GM13976 (cell line): Measurements from ENCODE around the gene SDC4.

Experiments
- DNase-seq: peaks from one replicate; pipeline ENCODE4 v3.0.0; 2012; ENCODE audit warnings: low spot score
- CTCF ChIP-seq: IDR thresholded peaks from 2 replicates; pipeline ENCODE4 v1.5.1; 2012; ENCODE audit warnings: borderline replicate concordance, mild to moderate bottlenecking; ENCODE audit not compliant: insufficient read depth; ENCODE audit errors: extremely low read depth, missing control alignments, control extremely low read depth
- in situ Hi-C: fragments of 300-500 bp; cut with MboI; formaldehyde crosslinking; loops from one replicate; pipeline ENCODE4 v1.12.0; 2022; ENCODE audit warnings: low sequenced_read_pairs, mixed read lengths, inconsistent platforms; ENCODE audit not compliant: unreplicated experiment

SDC4 gene

GRCh38 chr20:45337367-45338120 is 10.7 kb downstream of the SDC4 start:
- in situ Hi-C loops: no loop called here
- no peak for DNase-seq
- no peak for TF ChIP-seq CTCF

DNA sequence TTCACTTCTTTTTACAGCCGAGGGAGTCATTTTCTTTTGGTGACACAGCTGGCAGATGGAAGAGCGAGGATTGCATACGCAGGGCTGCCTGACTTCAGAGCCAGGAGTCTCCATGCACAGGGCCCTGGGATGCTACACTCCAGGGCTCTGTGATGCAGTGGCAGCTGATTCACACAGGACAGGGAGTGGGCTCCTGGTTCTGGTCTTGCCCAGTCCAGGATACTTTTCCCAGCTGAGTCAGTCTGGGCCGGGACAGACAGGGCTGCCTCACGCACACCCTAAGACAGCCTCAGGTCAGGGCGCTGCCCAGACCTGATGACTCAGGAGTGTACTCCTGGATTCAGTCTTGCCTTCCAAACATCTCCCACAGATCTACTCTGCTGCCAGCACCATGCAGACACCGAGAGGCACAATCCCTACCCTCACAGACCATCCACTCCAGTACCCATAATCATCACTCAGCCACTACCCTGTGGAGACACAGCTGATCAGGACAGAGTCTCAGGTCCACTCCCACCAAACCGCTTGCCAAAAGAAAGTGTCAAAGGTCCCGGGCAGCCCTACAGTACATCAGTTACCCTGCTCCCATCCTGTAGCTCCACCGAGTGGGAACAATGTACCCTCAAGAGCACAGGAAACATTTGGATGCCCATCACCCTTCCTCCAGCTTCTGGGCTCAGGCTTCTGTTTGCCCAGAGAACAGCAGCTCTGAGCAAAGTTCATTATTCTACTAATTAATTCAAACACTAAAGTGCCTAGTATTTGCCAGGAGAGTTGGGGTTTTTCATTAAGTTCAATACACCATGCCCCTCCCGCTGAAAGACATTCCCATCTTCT is 11.5 kb downstream of the SDC4 start:
- no peak for DNase-seq
- in situ Hi-C loops: no loop called here
- no peak for TF ChIP-seq CTCF

DNA sequence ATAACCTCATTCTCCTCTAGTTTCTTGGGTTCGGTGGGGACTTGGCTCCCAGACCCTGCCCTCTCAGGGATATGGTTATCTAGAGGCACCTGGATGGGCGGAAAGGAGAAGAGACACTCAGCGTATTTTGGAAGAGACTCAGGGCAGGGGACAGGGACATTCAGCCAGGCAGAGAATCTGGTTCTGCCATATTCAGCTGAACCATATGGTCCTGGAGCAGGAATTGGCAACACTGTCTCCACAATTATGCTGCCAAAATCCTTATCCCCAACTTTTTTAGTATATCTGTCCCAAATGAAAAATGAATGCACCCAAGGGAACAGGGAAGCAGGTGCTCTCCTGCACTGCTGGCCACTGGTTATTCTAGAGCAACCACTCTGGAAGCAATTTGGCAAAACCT is 17.7 kb downstream of the SDC4 start:
- in situ Hi-C loops: no loop called here
- DNase-seq: no peak
- no peak for TF ChIP-seq CTCF

DNA sequence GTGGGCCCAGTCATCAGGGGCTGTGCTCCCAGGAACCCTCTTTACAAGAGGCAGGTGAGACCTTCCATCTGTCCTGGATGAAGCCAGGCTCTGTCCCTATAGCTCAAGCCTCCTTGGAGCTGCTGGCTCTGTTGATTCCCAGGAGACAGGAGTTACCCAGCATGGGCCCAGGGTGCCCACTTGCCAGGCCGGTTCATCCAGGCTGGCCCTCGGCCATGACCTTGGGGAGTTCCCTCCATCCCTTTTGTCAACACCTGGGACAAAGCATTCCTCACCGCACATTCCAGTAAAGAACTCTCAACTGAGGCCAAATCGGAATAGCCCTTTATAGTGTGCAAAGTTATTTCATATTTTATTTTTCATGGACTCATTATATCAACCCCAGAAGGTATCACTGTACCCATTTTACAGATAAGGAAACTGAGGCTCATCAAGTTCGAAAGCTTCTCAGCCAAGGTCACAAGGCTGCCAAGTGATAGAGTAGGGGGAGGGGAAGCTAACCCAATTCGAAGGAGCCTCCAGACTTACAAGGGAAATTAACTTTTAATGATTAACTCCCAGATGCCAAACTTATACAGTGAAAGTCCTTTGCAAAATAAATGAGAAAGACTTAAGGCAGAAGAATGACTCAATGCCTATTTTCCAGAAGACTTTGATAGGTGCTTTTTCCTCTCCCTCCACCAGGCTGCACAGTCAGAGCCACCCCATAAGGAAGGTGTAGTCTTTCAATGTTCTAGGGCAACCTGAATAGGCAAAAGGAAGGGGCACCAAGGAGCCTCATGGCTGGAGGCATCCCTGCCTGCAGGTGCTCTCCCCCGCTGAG is 18.5 kb downstream of the SDC4 start:
- in situ Hi-C loops: no loop called here
- no peak for TF ChIP-seq CTCF
- DNase-seq: no peak

DNA sequence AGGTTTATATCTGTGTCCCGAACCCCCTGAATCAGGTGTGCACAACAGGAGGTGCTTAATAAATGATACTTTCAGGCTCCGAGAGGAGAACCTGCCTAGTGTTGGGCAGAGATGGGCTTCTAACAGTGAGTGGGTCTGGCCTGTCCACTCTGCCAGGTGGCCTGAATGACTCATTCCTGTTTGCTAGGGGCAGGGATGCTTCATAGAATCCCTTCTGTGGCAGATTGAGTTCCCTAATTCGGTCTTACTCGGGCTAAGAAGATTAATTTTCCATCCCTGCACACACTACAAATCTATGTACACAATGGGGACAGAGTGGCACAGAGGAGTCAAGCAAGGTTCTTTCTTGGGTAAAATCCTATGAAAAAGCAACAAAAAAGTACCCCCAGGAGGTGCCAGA is 19.8 kb downstream of the SDC4 start:
- in situ Hi-C loops: no loop called here
- DNase-seq: no peak

More for the DNA sequence above, 19.8 kb downstream of the SDC4 start:
- TF ChIP-seq CTCF: no peak
